Measurements from ENCODE around the gene CHST9. TPM values are rescaled to one million over a fixed set of nuclear protein-coding genes. Genes with fewer than 3 reads are reported as not detected.
A peak's percentile ranks its signal among the peaks of the same experiment; 100 is the strongest.

CHST9 gene
- total and polyA plus RNA-seq, 2 experiments from 2014 or later: 15.5 to 16.8 TPM

GRCh38 chr18:27022477-27022876, 162.6 kb downstream of the CHST9 start:
- Mint-ChIP-seq H3K4me1 (peaks cover 6% of the 10 kb centered on the region; the same call in 2 of the 3 replicates), H3K9me3 (no peaks in the 10 kb centered on the region), H3K27me3 (ENCODE audit: insufficient read depth, low read depth, poor library complexity) (no peaks in the 10 kb centered on the region), H3K4me3 (no peak overlapping the region), H3K36me3 (ENCODE audit: low read depth) (no peaks in the 10 kb centered on the region), H3K27ac (no peak overlapping the region)
- Histone ChIP-seq H3K9me2 (ENCODE audit: insufficient read depth) (no peaks in the 10 kb centered on the region), H3K36me3 (ENCODE audit: insufficient read depth) (no peaks in the 10 kb centered on the region), H4K20me1 (replicated peaks; ENCODE audit: insufficient read depth) (no peaks in the 10 kb centered on the region), H3K27me3 (ENCODE audit: insufficient read depth) (no peaks in the 10 kb centered on the region), H3K27ac (ENCODE audit: low read depth) (no peak overlapping the region), H3K79me2 (replicated peaks; ENCODE audit: insufficient read depth) (no peaks in the 10 kb centered on the region), H3K4me2 (no peak overlapping the region; the same call in 1 of the 2 replicates), H3K4me3 (no peak overlapping the region), H3K4me1 (ENCODE audit: insufficient read depth) (peaks cover 7% of the 10 kb centered on the region; the same call in 1 of the 2 replicates), H2AFZ (no peak overlapping the region), H3F3A (replicated peaks; ENCODE audit: low read depth) (no peaks in the 10 kb centered on the region)
- ATAC-seq (no peak), DNase-seq (ENCODE audit: low spot score) (no peak)
- TF ChIP-seq EZH2 (IDR thresholded peaks at IDR 0.05; ENCODE audit: low read depth, unreplicated experiment) (no peak), NANOG (IDR thresholded peaks at IDR 0.05; ENCODE audit: borderline replicate concordance) (no peak)

DNA sequence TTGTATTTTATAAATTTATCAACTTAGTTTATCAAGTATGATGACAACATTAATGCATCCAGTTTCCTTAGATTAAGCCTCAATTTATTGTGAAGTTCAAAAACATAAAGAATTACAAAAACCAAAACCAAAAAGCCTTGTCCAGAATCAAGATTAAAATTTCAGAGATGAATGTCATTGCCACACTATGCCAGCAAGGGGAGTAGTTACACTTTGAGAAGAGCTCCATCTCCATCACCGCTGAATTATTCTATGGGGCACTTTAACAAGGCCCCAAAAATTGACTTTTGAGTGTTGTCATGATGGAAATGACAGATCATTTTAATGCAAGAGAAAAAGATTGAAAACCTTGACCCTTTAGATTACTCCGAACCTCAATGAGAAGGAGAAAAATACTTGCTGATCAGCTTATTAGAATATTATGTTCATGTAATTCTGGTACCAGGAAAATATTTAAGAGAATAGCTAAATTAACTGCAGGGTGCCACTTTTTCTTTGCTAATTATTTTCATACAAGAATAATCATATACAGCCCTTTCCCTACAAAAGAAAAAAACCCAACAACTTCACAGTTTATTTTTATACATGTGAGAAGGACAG, 167.1 kb downstream of the CHST9 start:
- no peaks in the 10 kb centered on the region for H3K36me3 Mint-ChIP-seq (ENCODE audit: low read depth)
- peak; percentile 48; the same call in 2 of the 3 replicates for ATAC-seq

GRCh38 chr18:27014841-27015240, 170.3 kb downstream of the CHST9 start:
- H3K27ac Mint-ChIP-seq: no peak overlapping the region
- no peak for ATAC-seq
- TF ChIP-seq, protein P1, sequence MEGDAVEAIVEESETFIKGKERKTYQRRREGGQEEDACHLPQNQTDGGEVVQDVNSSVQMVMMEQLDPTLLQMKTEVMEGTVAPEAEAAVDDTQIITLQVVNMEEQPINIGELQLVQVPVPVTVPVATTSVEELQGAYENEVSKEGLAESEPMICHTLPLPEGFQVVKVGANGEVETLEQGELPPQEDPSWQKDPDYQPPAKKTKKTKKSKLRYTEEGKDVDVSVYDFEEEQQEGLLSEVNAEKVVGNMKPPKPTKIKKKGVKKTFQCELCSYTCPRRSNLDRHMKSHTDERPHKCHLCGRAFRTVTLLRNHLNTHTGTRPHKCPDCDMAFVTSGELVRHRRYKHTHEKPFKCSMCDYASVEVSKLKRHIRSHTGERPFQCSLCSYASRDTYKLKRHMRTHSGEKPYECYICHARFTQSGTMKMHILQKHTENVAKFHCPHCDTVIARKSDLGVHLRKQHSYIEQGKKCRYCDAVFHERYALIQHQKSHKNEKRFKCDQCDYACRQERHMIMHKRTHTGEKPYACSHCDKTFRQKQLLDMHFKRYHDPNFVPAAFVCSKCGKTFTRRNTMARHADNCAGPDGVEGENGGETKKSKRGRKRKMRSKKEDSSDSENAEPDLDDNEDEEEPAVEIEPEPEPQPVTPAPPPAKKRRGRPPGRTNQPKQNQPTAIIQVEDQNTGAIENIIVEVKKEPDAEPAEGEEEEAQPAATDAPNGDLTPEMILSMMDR (conservative IDR thresholded peaks at IDR 0.05; ENCODE audit: low read depth in 2 of 2): no peak
- TF ChIP-seq ZNF331 (CRISPR knock-in tag; IDR thresholded peaks at IDR 0.05; ENCODE audit: low read depth): no peak
- TF ChIP-seq STAT1 (IDR thresholded peaks at IDR 0.05; ENCODE audit: unreplicated experiment): no peak
- no peak for TF ChIP-seq ZNF114 (CRISPR knock-in tag; IDR thresholded peaks at IDR 0.05)
- TF ChIP-seq REST (IDR thresholded peaks at IDR 0.05; ENCODE audit: unreplicated experiment): no peak
- TF ChIP-seq EZH2 (IDR thresholded peaks at IDR 0.05; ENCODE audit: low read depth, unreplicated experiment): no peak
- no peak for TF ChIP-seq ETS1 (IDR thresholded peaks at IDR 0.05)

More for the DNA sequence above, 167.1 kb downstream of the CHST9 start:
- peaks cover 7% of the 10 kb centered on the region; the same call in 1 of the 2 replicates for H3K4me1 ChIP-seq (ENCODE audit: insufficient read depth)
- no peaks in the 10 kb centered on the region for H3K9me2 ChIP-seq (ENCODE audit: insufficient read depth)
- TF ChIP-seq, protein P1 (conservative IDR thresholded peaks at IDR 0.05; ENCODE audit: low read depth in 2 of 2): peak; percentile 78 to 87
- TF ChIP-seq NANOG (IDR thresholded peaks at IDR 0.05; ENCODE audit: borderline replicate concordance): no peak
- no peaks in the 10 kb centered on the region for H3F3A ChIP-seq (replicated peaks; ENCODE audit: low read depth)
- Mint-ChIP-seq H3K27ac (no peak overlapping the region), H3K9me3 (no peaks in the 10 kb centered on the region), H3K27me3 (ENCODE audit: insufficient read depth, low read depth, poor library complexity) (no peaks in the 10 kb centered on the region), H3K4me1 (peaks cover 6% of the 10 kb centered on the region; the same call in 2 of the 3 replicates), H3K4me3 (no peak overlapping the region)
- no peak overlapping the region for H3K4me3 ChIP-seq
- peak; percentile 48 for DNase-seq (ENCODE audit: low spot score)
- H3K27me3 ChIP-seq (ENCODE audit: insufficient read depth): no peaks in the 10 kb centered on the region
- no peak overlapping the region for H3K4me2 ChIP-seq
- H3K36me3 ChIP-seq (ENCODE audit: insufficient read depth): no peaks in the 10 kb centered on the region
- H3K79me2 ChIP-seq (replicated peaks; ENCODE audit: insufficient read depth): no peaks in the 10 kb centered on the region
- H4K20me1 ChIP-seq (replicated peaks; ENCODE audit: insufficient read depth): no peaks in the 10 kb centered on the region
- no peak overlapping the region for H2AFZ ChIP-seq
- no peak overlapping the region for H3K27ac ChIP-seq (ENCODE audit: low read depth)

More at GRCh38 chr18:27014841-27015240, 170.3 kb downstream of the CHST9 start:
- Histone ChIP-seq H3K4me1 (ENCODE audit: insufficient read depth) (peaks cover 2% of the 10 kb centered on the region), H3K27me3 (ENCODE audit: insufficient read depth) (no peaks in the 10 kb centered on the region), H2AFZ (no peak overlapping the region), H3K4me3 (no peak overlapping the region), H3F3A (replicated peaks; ENCODE audit: low read depth) (no peaks in the 10 kb centered on the region), H3K79me2 (replicated peaks; ENCODE audit: insufficient read depth) (no peaks in the 10 kb centered on the region), H4K20me1 (replicated peaks; ENCODE audit: insufficient read depth) (no peaks in the 10 kb centered on the region), H3K4me2 (no peak overlapping the region), H3K27ac (ENCODE audit: low read depth) (no peak overlapping the region), H3K36me3 (ENCODE audit: insufficient read depth) (no peaks in the 10 kb centered on the region), H3K9me2 (ENCODE audit: insufficient read depth) (0 out of 2 replicates have a peak, but pooled peaks cover 3% of the 10 kb centered on the region)
- DNase-seq (ENCODE audit: low spot score): no peak
- Mint-ChIP-seq H3K4me1 (no peaks in the 10 kb centered on the region), H3K9me3 (no peaks in the 10 kb centered on the region), H3K36me3 (ENCODE audit: low read depth) (no peaks in the 10 kb centered on the region), H3K4me3 (no peak overlapping the region), H3K27me3 (ENCODE audit: insufficient read depth, low read depth, poor library complexity) (no peaks in the 10 kb centered on the region)
